Measurements from ENCODE around the gene NPAS2. TPM values are rescaled to one million over a fixed set of nuclear protein-coding genes. Genes with fewer than 3 reads are reported as not detected.

The NPAS2 gene
- total RNA-seq, 1 donor from 2014 or later: 5.5 TPM

- Histone ChIP-seq H3K4me3 (ENCODE audit: insufficient read depth, low read depth, low read length) (no peak overlapping the region), H4K20me1 (ENCODE audit: insufficient read depth, low read length) (peaks cover 53% of the 10 kb centered on the region), H3K79me2 (ENCODE audit: insufficient read depth, low read length) (peaks cover 40% of the 10 kb centered on the region), H3K9ac (ENCODE audit: low read length) (no peak overlapping the region), H3K27me3 (ENCODE audit: insufficient read depth, low read length) (no peaks in the 10 kb centered on the region), H2AFZ (ENCODE audit: low read depth, low read length) (no peak overlapping the region), H3K4me1 (ENCODE audit: insufficient read depth, low read length) (peaks cover 14% of the 10 kb centered on the region), H3K4me2 (ENCODE audit: low read length) (no peak overlapping the region), H3K9me3 (ENCODE audit: insufficient read depth, low read depth, low read length) (no peaks in the 10 kb centered on the region), H3K36me3 (ENCODE audit: insufficient read depth, low read length) (no peaks in the 10 kb centered on the region), H3K27ac (ENCODE audit: low read depth, low read length) (no peak overlapping the region)
- Mint-ChIP-seq H3K4me3 (ENCODE audit: unreplicated experiment) (no peak overlapping the region), H3K27ac (ENCODE audit: unreplicated experiment) (no peak overlapping the region), H3K27me3 (ENCODE audit: low read depth, unreplicated experiment) (peaks cover 14% of the 10 kb centered on the region), H3K36me3 (ENCODE audit: low read depth, unreplicated experiment) (peaks cover 10% of the 10 kb centered on the region), H3K4me1 (ENCODE audit: low read depth, unreplicated experiment) (peaks cover 4% of the 10 kb centered on the region), H3K9me3 (ENCODE audit: unreplicated experiment) (peaks cover 2% of the 10 kb centered on the region)
- no peak for TF ChIP-seq EZH2 (IDR thresholded peaks at IDR 0.05; ENCODE audit: insufficient read depth, low read length)
- no peak for TF ChIP-seq CTCF (IDR thresholded peaks at IDR 0.05; ENCODE audit: insufficient read depth, low read depth, low read length)
- DNase-seq (ENCODE audit: low read depth) (no peak), FAIRE-seq (no peak)
Observed at GRCh38 chr2:100833331-100833730, 13.4 kb downstream of the NPAS2 start.

GRCh38 chr2:100834221-100834620 is 14.3 kb downstream of the NPAS2 start:
- FAIRE-seq (no peak), DNase-seq (ENCODE audit: low read depth) (no peak)
- Histone ChIP-seq H3K9me3 (ENCODE audit: insufficient read depth, low read depth, low read length) (no peaks in the 10 kb centered on the region), H3K27me3 (ENCODE audit: insufficient read depth, low read length) (no peaks in the 10 kb centered on the region), H3K4me3 (ENCODE audit: insufficient read depth, low read depth, low read length) (no peak overlapping the region), H3K9ac (ENCODE audit: low read length) (no peak overlapping the region), H3K27ac (ENCODE audit: low read depth, low read length) (no peak overlapping the region), H3K36me3 (ENCODE audit: insufficient read depth, low read length) (no peaks in the 10 kb centered on the region), H4K20me1 (ENCODE audit: insufficient read depth, low read length) (peaks cover 53% of the 10 kb centered on the region), H3K4me2 (ENCODE audit: low read length) (no peak overlapping the region), H3K79me2 (ENCODE audit: insufficient read depth, low read length) (peaks cover 33% of the 10 kb centered on the region), H3K4me1 (ENCODE audit: insufficient read depth, low read length) (peaks cover 14% of the 10 kb centered on the region), H2AFZ (ENCODE audit: low read depth, low read length) (no peak overlapping the region)
- peaks cover 2% of the 10 kb centered on the region for H3K9me3 Mint-ChIP-seq (ENCODE audit: unreplicated experiment)
- no peak for TF ChIP-seq CTCF (IDR thresholded peaks at IDR 0.05; ENCODE audit: insufficient read depth, low read depth, low read length)
- H3K27me3 Mint-ChIP-seq (ENCODE audit: low read depth, unreplicated experiment): peaks cover 14% of the 10 kb centered on the region
- H3K27ac Mint-ChIP-seq (ENCODE audit: unreplicated experiment): no peak overlapping the region
- H3K4me3 Mint-ChIP-seq (ENCODE audit: unreplicated experiment): no peak overlapping the region
- peaks cover 10% of the 10 kb centered on the region for H3K36me3 Mint-ChIP-seq (ENCODE audit: low read depth, unreplicated experiment)
- H3K4me1 Mint-ChIP-seq (ENCODE audit: low read depth, unreplicated experiment): peaks cover 4% of the 10 kb centered on the region

- FAIRE-seq: no peak
Observed at GRCh38 chr2:100835006-100835659, 15.2 kb downstream of the NPAS2 start.

More at GRCh38 chr2:100835006-100835659, 15.2 kb downstream of the NPAS2 start:
- Histone ChIP-seq H3K4me3 (ENCODE audit: insufficient read depth, low read depth, low read length) (no peak overlapping the region), H3K27me3 (ENCODE audit: insufficient read depth, low read length) (no peaks in the 10 kb centered on the region), H4K20me1 (ENCODE audit: insufficient read depth, low read length) (peaks cover 51% of the 10 kb centered on the region), H3K4me2 (ENCODE audit: low read length) (no peak overlapping the region), H2AFZ (ENCODE audit: low read depth, low read length) (no peak overlapping the region), H3K79me2 (ENCODE audit: insufficient read depth, low read length) (peaks cover 33% of the 10 kb centered on the region), H3K27ac (ENCODE audit: low read depth, low read length) (no peak overlapping the region), H3K9me3 (ENCODE audit: insufficient read depth, low read depth, low read length) (no peaks in the 10 kb centered on the region), H3K36me3 (ENCODE audit: insufficient read depth, low read length) (no peaks in the 10 kb centered on the region), H3K9ac (ENCODE audit: low read length) (no peak overlapping the region), H3K4me1 (ENCODE audit: insufficient read depth, low read length) (peaks cover 14% of the 10 kb centered on the region)
- TF ChIP-seq EZH2 (IDR thresholded peaks at IDR 0.05; ENCODE audit: insufficient read depth, low read length) (no peak), CTCF (IDR thresholded peaks at IDR 0.05; ENCODE audit: insufficient read depth, low read depth, low read length) (no peak)
- H3K4me3 Mint-ChIP-seq (ENCODE audit: unreplicated experiment): no peak overlapping the region
- H3K27me3 Mint-ChIP-seq (ENCODE audit: low read depth, unreplicated experiment): peaks cover 14% of the 10 kb centered on the region
- peaks cover 10% of the 10 kb centered on the region for H3K36me3 Mint-ChIP-seq (ENCODE audit: low read depth, unreplicated experiment)
- H3K27ac Mint-ChIP-seq (ENCODE audit: unreplicated experiment): no peak overlapping the region
- no peak for DNase-seq (ENCODE audit: low read depth)
- peaks cover 4% of the 10 kb centered on the region for H3K4me1 Mint-ChIP-seq (ENCODE audit: low read depth, unreplicated experiment)
- peaks cover 2% of the 10 kb centered on the region for H3K9me3 Mint-ChIP-seq (ENCODE audit: unreplicated experiment)

All from astrocyte (in vitro differentiated cells and primary cell).